ENCODE measurements around the gene LRG1.
A peak's percentile ranks its signal among the peaks of the same experiment; 100 is the strongest.

The LRG1 gene

DNA sequence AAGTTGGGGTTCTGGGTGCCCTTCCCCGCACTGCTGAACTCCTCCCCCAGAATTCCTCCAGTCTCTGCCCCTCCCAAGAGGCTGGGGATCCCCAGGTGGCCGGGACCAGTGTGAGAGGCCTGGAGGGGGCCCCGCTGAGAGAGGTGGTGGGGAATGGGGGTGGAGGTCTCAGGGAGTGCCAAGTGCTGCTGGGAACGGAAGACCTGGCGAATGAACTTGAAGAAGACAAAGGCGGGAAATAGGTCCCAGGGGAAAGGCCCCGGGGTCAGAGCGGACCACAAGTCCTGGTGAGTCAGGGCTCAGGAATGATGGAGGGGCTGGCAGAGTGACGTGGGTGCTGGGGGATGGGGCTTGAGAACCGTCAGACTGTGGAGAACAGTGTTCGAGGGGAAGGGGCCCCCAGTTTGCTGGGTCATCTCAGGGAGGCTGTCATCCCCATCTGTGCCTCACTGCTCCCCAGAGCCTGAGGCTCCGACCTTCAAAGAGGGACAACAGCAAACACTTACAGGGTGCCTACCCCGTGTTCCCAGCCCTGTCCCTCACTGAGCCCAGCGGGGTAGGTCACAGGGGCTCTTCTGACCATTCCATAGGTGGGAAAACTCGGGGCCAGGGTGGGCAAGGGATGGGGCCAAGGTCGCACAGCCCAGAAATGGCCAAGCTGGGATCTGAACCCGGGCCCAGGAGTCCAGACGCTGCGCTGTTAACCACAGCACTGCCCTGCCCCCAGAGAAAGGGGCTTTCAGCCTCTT, 35.6 kb upstream of the LRG1 start (continued):
- TF ChIP-seq, protein P1, sequence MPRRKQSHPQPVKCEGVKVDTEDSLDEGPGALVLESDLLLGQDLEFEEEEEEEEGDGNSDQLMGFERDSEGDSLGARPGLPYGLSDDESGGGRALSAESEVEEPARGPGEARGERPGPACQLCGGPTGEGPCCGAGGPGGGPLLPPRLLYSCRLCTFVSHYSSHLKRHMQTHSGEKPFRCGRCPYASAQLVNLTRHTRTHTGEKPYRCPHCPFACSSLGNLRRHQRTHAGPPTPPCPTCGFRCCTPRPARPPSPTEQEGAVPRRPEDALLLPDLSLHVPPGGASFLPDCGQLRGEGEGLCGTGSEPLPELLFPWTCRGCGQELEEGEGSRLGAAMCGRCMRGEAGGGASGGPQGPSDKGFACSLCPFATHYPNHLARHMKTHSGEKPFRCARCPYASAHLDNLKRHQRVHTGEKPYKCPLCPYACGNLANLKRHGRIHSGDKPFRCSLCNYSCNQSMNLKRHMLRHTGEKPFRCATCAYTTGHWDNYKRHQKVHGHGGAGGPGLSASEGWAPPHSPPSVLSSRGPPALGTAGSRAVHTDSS (tag by site-specific recombination; IDR thresholded peaks at IDR 0.05), result no peak
- TF ChIP-seq ZNF658 (tag by site-specific recombination; IDR thresholded peaks at IDR 0.05) (no peak), KLF1 (tag by site-specific recombination; IDR thresholded peaks at IDR 0.05) (no peak; the same call in 1 of the 2 replicates), ZNF394 (tag by site-specific recombination; IDR thresholded peaks at IDR 0.05; ENCODE audit: borderline replicate concordance) (peak; percentile 65; the same call in 1 of the 2 replicates), ZIC2 (tag by site-specific recombination; IDR thresholded peaks at IDR 0.05) (peak; percentile 87), SALL2 (tag by site-specific recombination; IDR thresholded peaks at IDR 0.05; ENCODE audit: borderline replicate concordance) (no peak), SETDB1 (IDR thresholded peaks at IDR 0.05; ENCODE audit: insufficient read length, low read length) (no peak), IKZF3 (tag by site-specific recombination; IDR thresholded peaks at IDR 0.05) (peak; percentile 85; the same call in 1 of the 2 replicates), ZNF596 (tag by site-specific recombination; IDR thresholded peaks at IDR 0.05) (no peak), MZF1 (tag by site-specific recombination; IDR thresholded peaks at IDR 0.05; ENCODE audit: borderline replicate concordance) (0 out of 2 replicates have a peak, but pooled peaks have one; percentile 47), KLF16 (tag by site-specific recombination; IDR thresholded peaks at IDR 0.05) (peak; percentile 76; the same call in 1 of the 2 replicates), ZNF792 (tag by site-specific recombination; IDR thresholded peaks at IDR 0.05) (no peak), ZNF354C (tag by site-specific recombination; IDR thresholded peaks at IDR 0.05; ENCODE audit: borderline replicate concordance, low read depth) (no peak; the same call in 1 of the 2 replicates), SCRT1 (tag by site-specific recombination; IDR thresholded peaks at IDR 0.05; ENCODE audit: borderline replicate concordance) (no peak), ZFP37 (tag by site-specific recombination; IDR thresholded peaks at IDR 0.05) (0 out of 2 replicates have a peak, but pooled peaks have one; percentile 53), ZNF132 (tag by site-specific recombination; IDR thresholded peaks at IDR 0.05; ENCODE audit: borderline replicate concordance) (no peak), ZNF433 (tag by site-specific recombination; IDR thresholded peaks at IDR 0.05; ENCODE audit: low read depth) (no peak), ZNF48 (tag by site-specific recombination; IDR thresholded peaks at IDR 0.05) (no peak), ZNF701 (tag by site-specific recombination; IDR thresholded peaks at IDR 0.05) (no peak), ZNF114 (tag by site-specific recombination; IDR thresholded peaks at IDR 0.05) (no peak), KLF7 (tag by site-specific recombination; IDR thresholded peaks at IDR 0.05; ENCODE audit: borderline replicate concordance) (peak; percentile 57; the same call in 1 of the 2 replicates), ZNF514 (tag by site-specific recombination; IDR thresholded peaks at IDR 0.05) (no peak), ZNF416 (tag by site-specific recombination; IDR thresholded peaks at IDR 0.05) (no peak), ZNF311 (tag by site-specific recombination; IDR thresholded peaks at IDR 0.05; ENCODE audit: borderline replicate concordance) (no peak)
- TF ChIP-seq, protein P2, sequence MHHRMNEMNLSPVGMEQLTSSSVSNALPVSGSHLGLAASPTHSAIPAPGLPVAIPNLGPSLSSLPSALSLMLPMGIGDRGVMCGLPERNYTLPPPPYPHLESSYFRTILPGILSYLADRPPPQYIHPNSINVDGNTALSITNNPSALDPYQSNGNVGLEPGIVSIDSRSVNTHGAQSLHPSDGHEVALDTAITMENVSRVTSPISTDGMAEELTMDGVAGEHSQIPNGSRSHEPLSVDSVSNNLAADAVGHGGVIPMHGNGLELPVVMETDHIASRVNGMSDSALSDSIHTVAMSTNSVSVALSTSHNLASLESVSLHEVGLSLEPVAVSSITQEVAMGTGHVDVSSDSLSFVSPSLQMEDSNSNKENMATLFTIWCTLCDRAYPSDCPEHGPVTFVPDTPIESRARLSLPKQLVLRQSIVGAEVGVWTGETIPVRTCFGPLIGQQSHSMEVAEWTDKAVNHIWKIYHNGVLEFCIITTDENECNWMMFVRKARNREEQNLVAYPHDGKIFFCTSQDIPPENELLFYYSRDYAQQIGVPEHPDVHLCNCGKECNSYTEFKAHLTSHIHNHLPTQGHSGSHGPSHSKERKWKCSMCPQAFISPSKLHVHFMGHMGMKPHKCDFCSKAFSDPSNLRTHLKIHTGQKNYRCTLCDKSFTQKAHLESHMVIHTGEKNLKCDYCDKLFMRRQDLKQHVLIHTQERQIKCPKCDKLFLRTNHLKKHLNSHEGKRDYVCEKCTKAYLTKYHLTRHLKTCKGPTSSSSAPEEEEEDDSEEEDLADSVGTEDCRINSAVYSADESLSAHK (tag by site-specific recombination; IDR thresholded peaks at IDR 0.05), result peak; percentile 41; the same call in 1 of the 2 replicates
- TF ChIP-seq, protein P3, sequence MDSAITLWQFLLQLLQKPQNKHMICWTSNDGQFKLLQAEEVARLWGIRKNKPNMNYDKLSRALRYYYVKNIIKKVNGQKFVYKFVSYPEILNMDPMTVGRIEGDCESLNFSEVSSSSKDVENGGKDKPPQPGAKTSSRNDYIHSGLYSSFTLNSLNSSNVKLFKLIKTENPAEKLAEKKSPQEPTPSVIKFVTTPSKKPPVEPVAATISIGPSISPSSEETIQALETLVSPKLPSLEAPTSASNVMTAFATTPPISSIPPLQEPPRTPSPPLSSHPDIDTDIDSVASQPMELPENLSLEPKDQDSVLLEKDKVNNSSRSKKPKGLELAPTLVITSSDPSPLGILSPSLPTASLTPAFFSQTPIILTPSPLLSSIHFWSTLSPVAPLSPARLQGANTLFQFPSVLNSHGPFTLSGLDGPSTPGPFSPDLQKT (IDR thresholded peaks at IDR 0.05; ENCODE audit: borderline replicate concordance, low read depth, low read length), result no peak
- TF ChIP-seq, protein P4, sequence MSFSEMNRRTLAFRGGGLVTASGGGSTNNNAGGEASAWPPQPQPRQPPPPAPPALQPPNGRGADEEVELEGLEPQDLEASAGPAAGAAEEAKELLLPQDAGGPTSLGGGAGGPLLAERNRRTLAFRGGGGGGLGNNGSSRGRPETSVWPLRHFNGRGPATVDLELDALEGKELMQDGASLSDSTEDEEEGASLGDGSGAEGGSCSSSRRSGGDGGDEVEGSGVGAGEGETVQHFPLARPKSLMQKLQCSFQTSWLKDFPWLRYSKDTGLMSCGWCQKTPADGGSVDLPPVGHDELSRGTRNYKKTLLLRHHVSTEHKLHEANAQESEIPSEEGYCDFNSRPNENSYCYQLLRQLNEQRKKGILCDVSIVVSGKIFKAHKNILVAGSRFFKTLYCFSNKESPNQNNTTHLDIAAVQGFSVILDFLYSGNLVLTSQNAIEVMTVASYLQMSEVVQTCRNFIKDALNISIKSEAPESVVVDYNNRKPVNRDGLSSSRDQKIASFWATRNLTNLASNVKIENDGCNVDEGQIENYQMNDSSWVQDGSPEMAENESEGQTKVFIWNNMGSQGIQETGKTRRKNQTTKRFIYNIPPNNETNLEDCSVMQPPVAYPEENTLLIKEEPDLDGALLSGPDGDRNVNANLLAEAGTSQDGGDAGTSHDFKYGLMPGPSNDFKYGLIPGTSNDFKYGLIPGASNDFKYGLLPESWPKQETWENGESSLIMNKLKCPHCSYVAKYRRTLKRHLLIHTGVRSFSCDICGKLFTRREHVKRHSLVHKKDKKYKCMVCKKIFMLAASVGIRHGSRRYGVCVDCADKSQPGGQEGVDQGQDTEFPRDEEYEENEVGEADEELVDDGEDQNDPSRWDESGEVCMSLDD (tag by site-specific recombination; IDR thresholded peaks at IDR 0.05), result peak; percentile 90
- TF ChIP-seq, protein P5, sequence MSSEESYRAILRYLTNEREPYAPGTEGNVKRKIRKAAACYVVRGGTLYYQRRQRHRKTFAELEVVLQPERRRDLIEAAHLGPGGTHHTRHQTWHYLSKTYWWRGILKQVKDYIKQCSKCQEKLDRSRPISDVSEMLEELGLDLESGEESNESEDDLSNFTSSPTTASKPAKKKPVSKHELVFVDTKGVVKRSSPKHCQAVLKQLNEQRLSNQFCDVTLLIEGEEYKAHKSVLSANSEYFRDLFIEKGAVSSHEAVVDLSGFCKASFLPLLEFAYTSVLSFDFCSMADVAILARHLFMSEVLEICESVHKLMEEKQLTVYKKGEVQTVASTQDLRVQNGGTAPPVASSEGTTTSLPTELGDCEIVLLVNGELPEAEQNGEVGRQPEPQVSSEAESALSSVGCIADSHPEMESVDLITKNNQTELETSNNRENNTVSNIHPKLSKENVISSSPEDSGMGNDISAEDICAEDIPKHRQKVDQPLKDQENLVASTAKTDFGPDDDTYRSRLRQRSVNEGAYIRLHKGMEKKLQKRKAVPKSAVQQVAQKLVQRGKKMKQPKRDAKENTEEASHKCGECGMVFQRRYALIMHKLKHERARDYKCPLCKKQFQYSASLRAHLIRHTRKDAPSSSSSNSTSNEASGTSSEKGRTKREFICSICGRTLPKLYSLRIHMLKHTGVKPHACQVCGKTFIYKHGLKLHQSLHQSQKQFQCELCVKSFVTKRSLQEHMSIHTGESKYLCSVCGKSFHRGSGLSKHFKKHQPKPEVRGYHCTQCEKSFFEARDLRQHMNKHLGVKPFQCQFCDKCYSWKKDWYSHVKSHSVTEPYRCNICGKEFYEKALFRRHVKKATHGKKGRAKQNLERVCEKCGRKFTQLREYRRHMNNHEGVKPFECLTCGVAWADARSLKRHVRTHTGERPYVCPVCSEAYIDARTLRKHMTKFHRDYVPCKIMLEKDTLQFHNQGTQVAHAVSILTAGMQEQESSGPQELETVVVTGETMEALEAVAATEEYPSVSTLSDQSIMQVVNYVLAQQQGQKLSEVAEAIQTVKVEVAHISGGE (tag by site-specific recombination; conservative IDR thresholded peaks at IDR 0.05; ENCODE audit: low read depth), result no peak
